K562 (cell line): ENCODE data around the gene DOCK4. TPM values are rescaled to one million over a fixed set of nuclear protein-coding genes. Genes with fewer than 3 reads are reported as not detected.

ENCODE experiments used
- ATAC-seq: fragments of 200-7000 bp; cut with Tn5 transposase; 3 replicates; pipeline ENCODE4 v1.9.1; 2020; ENCODE audit warnings: moderate library complexity
- BruUV-seq: library from RNA; stranded (reverse); fragments of 400-500 nt; replicated peaks from 2 replicates; lab custom pipeline; 2021; lab: Mats Ljungman, UMichigan
- CTCF ChIA-PET: fragments of 300-600 bp; formaldehyde crosslinking; extraction: SDS; loops from one replicate; lab custom pipeline; 2021; ENCODE audit warnings: low intra/inter-chr PET ratio; lab: Yijun Ruan, JAX
- POLR2A ChIA-PET: fragments of 300-600, 350-650 bp; sonication (Branson Sonifier 250); formaldehyde crosslinking; extraction: SDS; loops from one replicate; lab custom pipeline; 2021; ENCODE audit warnings: antibody characterized with exemption, inconsistent platforms; lab: Yijun Ruan, JAX
- DNase-seq, 4 experiments: peaks; one replicate each; pipeline versions ENCODE4 v3.0.0 to v3.0.0-alpha.2; 2011 to 2018; ENCODE audit warnings: low spot score in 3 of 4, mixed read lengths in 3 of 4; ENCODE audit errors: extremely low read depth in 1 of 4
- FAIRE-seq: peaks from 2 replicates; lab custom pipeline; 2011; peaks lifted over from hg19 to GRCh38; lab: Jason Lieb, UNC
- H2AFZ ChIP-seq: 2 replicates; pipeline ENCODE4 v1.6.0; 2011; ENCODE audit warnings: low read depth, low read length, control low read depth, inconsistent platforms
- H3K27ac ChIP-seq: fragments of 200-600 bp; 3 replicates; pipeline ENCODE4 v1.8.0; 2011; ENCODE audit warnings: low read depth, mild to moderate bottlenecking, control low read depth, inconsistent platforms, low read length, moderate library complexity, mixed read lengths; ENCODE audit errors: extremely low read depth
- H3K27me3 ChIP-seq, 2 experiments: fragments of 300-600 bp in 1 of 2; 2 replicates in 1 of 2; 3 replicates in 1 of 2; pipeline versions ENCODE4 v1.6.0 to v1.8.0; 2011; ENCODE audit warnings: inconsistent platforms in 2 of 2, low read length in 2 of 2, mild to moderate bottlenecking in 1 of 2, mixed read lengths in 1 of 2, moderate library complexity in 1 of 2; ENCODE audit not compliant: control insufficient read depth in 2 of 2, insufficient read depth in 2 of 2
- H3K36me3 ChIP-seq: fragments of 300-600 bp; 3 replicates; pipeline ENCODE4 v1.8.0; 2011; ENCODE audit warnings: mild to moderate bottlenecking, low read length, inconsistent platforms; ENCODE audit not compliant: control insufficient read depth, insufficient read depth
- H3K4me1 ChIP-seq, 2 experiments: fragments of 200-600 bp in 1 of 2; replicated peaks in 1 of 2; 2 replicates in 1 of 2; 3 replicates in 1 of 2; pipeline versions ENCODE4 v1.5.1 to v1.8.0; 2011; ENCODE audit warnings: inconsistent platforms in 2 of 2, low read length in 2 of 2, mild to moderate bottlenecking in 1 of 2, mixed read lengths in 1 of 2, moderate library complexity in 1 of 2; ENCODE audit not compliant: control insufficient read depth in 2 of 2, insufficient read depth in 2 of 2
- H3K4me2 ChIP-seq: 2 replicates; pipeline ENCODE4 v1.6.1; 2011; ENCODE audit warnings: low read length, control low read depth, inconsistent platforms, mixed read lengths; ENCODE audit not compliant: insufficient read depth
- H3K4me3 ChIP-seq: fragments of 200-600 bp; sonication (generic), shearing (Covaris generic); 2 replicates; pipeline ENCODE4 v1.5.1; 2016; ENCODE audit warnings: control low read depth, inconsistent platforms
- H3K79me2 ChIP-seq: fragments of 200-600 bp; 3 replicates; pipeline ENCODE4 v1.8.0; 2011; ENCODE audit warnings: low read length, inconsistent platforms; ENCODE audit not compliant: control insufficient read depth, insufficient read depth
- H3K9ac ChIP-seq, 2 experiments: 2 replicates each; pipeline versions ENCODE4 v1.6.0 to v1.6.1; 2011; ENCODE audit warnings: low read depth in 2 of 2, low read length in 2 of 2, control low read depth in 1 of 2, inconsistent platforms in 1 of 2, mild to moderate bottlenecking in 1 of 2, mixed read lengths in 1 of 2; ENCODE audit not compliant: insufficient read depth in 1 of 2
- H3K9me1 ChIP-seq: one replicate; pipeline ENCODE4 v1.6.0; 2011; ENCODE audit warnings: inconsistent platforms, mild to moderate bottlenecking, low read length, moderate library complexity; ENCODE audit not compliant: control insufficient read depth, insufficient read depth
- H3K9me3 ChIP-seq: replicated peaks from 2 replicates; pipeline ENCODE4 v1.5.1; 2011; ENCODE audit warnings: low read depth, low read length, inconsistent platforms; ENCODE audit not compliant: control insufficient read depth, insufficient read depth
- H4K20me1 ChIP-seq: replicated peaks from 2 replicates; pipeline ENCODE4 v1.6.1; 2011; ENCODE audit warnings: low read length, inconsistent platforms, mixed read lengths; ENCODE audit not compliant: control insufficient read depth, insufficient read depth
- SP1 ChIP-seq: sonication (generic); formaldehyde crosslinking; IDR thresholded peaks from 2 replicates; pipeline ENCODE4 v1.8.1; 2022; ENCODE audit warnings: mild to moderate bottlenecking, missing genetic modification reagents
- SP2 ChIP-seq: IDR thresholded peaks from 2 replicates; pipeline ENCODE4 v1.6.1; 2011; ENCODE audit warnings: mild to moderate bottlenecking, low read depth, low read length, moderate library complexity; ENCODE audit not compliant: poor library complexity, severe bottlenecking; ENCODE audit errors: extremely low read depth
- TAF7 ChIP-seq: fragments of 450-650 bp; IDR thresholded peaks from 2 replicates; pipeline ENCODE4 v1.6.1; 2016; ENCODE audit warnings: missing genetic modification characterization, missing compliant biosample characterization
- XRCC4 ChIP-seq: IDR thresholded peaks from one replicate; pipeline ENCODE4 v1.6.1; 2011; ENCODE audit not compliant: insufficient read depth, insufficient read length; ENCODE audit errors: extremely low read depth
- ZNF184 ChIP-seq: sonication (generic); formaldehyde crosslinking; IDR thresholded peaks from 2 replicates; pipeline ENCODE4 v1.5.0; 2020; ENCODE audit warnings: missing genetic modification reagents
- WGBS: fragments of 100-300 bp; shearing (Covaris generic); methylation state at CpG from one replicate; pipeline ENCODE4 v1.1.6; 2016; ENCODE audit warnings: low coverage, mixed read lengths; ENCODE audit not compliant: insufficient coverage; ENCODE audit errors: missing lambda C conversion rate; 5-methylcytosine and 5-hydroxymethylcytosine counted together
- in situ Hi-C: fragments of 300-500 bp; cut with MboI; formaldehyde crosslinking; loops from 4 replicates; pipeline ENCODE4 v1.15.0; 2018; ENCODE audit warnings: inconsistent platforms, mixed read lengths
- intact Hi-C: fragments of 100-400 bp; cut with micrococcal nuclease; formaldehyde crosslinking; loops from 2 replicates; pipeline ENCODE4 v1.14.2; 2022
- polyA plus RNA-seq, 8 experiments: library from polyadenylated mRNA; depleted of rRNA in 4 of 8; stranded (reverse) in 5 of 8; unstranded in 3 of 8; fragments of >200 nt; fragmentation: Nextera tagmentation in 2 of 8; fragmentation: Illumina TruSeq in 1 of 8; extraction: Ambion mirVana in 2 of 8; extraction: Trizol in 1 of 8; gene quantifications; 2 replicates each; pipeline versions ENCODE4 v1.2.1 to v1.2.3, GENCODE V29; 2011 to 2014; ENCODE audit warnings: inconsistent platforms in 1 of 8, missing spikeins in 1 of 8
- total RNA-seq, 7 experiments: library from RNA; depleted of rRNA in 6 of 7; stranded (reverse); fragments of >200 nt in 6 of 7; fragmentation: Illumina TruSeq in 2 of 7; extraction: Trizol in 2 of 7; gene quantifications; 2 replicates each; pipeline versions ENCODE4 v1.2.1 to v1.2.3, GENCODE V29; 2011 to 2021; ENCODE audit warnings: low replicate concordance in 1 of 7
- TF ChIP-seq, protein P1 (sequence below): sonication (generic); formaldehyde crosslinking; IDR thresholded peaks from 2 replicates; pipeline ENCODE4 v1.8.0; 2023; ENCODE audit warnings: mild to moderate bottlenecking, missing genetic modification reagents
- TF ChIP-seq, protein P2 (sequence below): fragments of 250-450 bp; sonication (Bioruptor Pico); IDR thresholded peaks from 2 replicates; pipeline ENCODE4 v1.9.0; 2021; ENCODE audit warnings: mild to moderate bottlenecking, inconsistent platforms
- TF ChIP-seq, protein P3 (sequence below): fragments of 250-450 bp; sonication (Bioruptor Pico); IDR thresholded peaks from 2 replicates; pipeline ENCODE4 v1.5.0; 2021
- TF ChIP-seq, protein P4 (sequence below): fragments of 250-450 bp; sonication (Bioruptor Pico); IDR thresholded peaks from 2 replicates; pipeline ENCODE4 v1.9.0; 2021; ENCODE audit warnings: mild to moderate bottlenecking
- TF ChIP-seq, protein P5 (sequence below): fragments of 200-800 bp; sonication (Bioruptor generic); IDR thresholded peaks from 2 replicates; pipeline ENCODE4 v1.6.1; 2016; ENCODE audit warnings: missing genetic modification characterization, missing compliant biosample characterization

Gene DOCK4
- total and polyA plus RNA-seq, 9 of the 15 experiments (the other 6 are each of a cell fraction or from before 2014, with no cell fraction given): 0.42 to 5.7 (median 2.3) TPM

DNA sequence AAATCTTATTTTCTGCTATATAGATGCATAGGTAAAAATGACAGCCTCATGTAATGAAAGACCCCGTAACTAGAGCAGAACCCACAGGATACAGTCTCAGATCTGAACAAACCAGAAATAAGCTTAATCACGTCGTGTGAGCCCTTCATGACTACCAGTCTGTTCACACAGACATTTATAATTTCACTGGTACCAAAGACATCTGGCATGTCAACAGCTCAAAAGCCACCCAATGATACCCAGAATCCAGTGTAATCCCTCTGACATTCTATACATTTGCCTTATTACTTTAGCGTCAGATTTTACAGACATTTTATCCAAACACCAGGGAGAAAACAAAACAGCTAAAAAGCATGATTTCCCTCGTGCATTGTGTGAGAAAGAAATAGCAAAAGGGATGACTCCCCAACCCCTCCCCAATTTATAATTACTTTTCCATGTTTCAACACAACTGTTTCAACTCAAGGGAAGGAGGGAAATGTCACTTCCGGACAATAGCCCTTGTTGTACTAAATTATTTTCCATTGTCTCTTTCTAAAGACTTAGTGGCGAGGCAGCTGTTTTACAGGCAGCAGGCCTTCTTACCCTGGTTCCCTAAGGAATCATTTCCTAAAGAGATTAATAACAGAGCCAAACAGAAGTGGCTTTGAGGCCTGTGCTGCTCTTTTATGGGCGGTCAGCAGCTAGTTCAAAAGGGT, 33.2 kb downstream of the DOCK4 start:
- Histone ChIP-seq H3K4me2 (no peak overlapping the region), H3K36me3 (no peaks in the 10 kb centered on the region), H3K9me1 (no peaks in the 10 kb centered on the region), H3K4me3 (no peak overlapping the region), H4K20me1 (no peaks in the 10 kb centered on the region), H3K9me3 (no peaks in the 10 kb centered on the region), H2AFZ (no peak overlapping the region), H3K27ac (no peak overlapping the region), H3K27me3 (peaks cover 16 to 27% of the 10 kb centered on the region in 2 experiments), H3K4me1 (no peaks in the 10 kb centered on the region), H3K9ac (no peak overlapping the region), H3K79me2 (no peaks in the 10 kb centered on the region)
- CTCF ChIA-PET: no interaction called here
- WGBS: 1% methylated on average over 8 of the region's 8 CpGs
- in situ Hi-C loops (no loop called here), intact Hi-C loops (no loop called here)
- no peak for FAIRE-seq
- POLR2A ChIA-PET: interaction anchor here (0.7 kb wide), 1 partner anchor 18 kb away, joined by 3 read pairs; no protein-coding TSS in a partner anchor
- no peak for DNase-seq
- BruUV-seq: no TSS peak
- no peak for ATAC-seq
- no peak for TF ChIP-seq SP1 (CRISPR knock-in tag)
- TF ChIP-seq XRCC4: no peak
- no peak for TF ChIP-seq SP2
- TF ChIP-seq, protein P1, sequence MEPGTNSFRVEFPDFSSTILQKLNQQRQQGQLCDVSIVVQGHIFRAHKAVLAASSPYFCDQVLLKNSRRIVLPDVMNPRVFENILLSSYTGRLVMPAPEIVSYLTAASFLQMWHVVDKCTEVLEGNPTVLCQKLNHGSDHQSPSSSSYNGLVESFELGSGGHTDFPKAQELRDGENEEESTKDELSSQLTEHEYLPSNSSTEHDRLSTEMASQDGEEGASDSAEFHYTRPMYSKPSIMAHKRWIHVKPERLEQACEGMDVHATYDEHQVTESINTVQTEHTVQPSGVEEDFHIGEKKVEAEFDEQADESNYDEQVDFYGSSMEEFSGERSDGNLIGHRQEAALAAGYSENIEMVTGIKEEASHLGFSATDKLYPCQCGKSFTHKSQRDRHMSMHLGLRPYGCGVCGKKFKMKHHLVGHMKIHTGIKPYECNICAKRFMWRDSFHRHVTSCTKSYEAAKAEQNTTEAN (CRISPR knock-in tag): no peak
- TF ChIP-seq, protein P2, sequence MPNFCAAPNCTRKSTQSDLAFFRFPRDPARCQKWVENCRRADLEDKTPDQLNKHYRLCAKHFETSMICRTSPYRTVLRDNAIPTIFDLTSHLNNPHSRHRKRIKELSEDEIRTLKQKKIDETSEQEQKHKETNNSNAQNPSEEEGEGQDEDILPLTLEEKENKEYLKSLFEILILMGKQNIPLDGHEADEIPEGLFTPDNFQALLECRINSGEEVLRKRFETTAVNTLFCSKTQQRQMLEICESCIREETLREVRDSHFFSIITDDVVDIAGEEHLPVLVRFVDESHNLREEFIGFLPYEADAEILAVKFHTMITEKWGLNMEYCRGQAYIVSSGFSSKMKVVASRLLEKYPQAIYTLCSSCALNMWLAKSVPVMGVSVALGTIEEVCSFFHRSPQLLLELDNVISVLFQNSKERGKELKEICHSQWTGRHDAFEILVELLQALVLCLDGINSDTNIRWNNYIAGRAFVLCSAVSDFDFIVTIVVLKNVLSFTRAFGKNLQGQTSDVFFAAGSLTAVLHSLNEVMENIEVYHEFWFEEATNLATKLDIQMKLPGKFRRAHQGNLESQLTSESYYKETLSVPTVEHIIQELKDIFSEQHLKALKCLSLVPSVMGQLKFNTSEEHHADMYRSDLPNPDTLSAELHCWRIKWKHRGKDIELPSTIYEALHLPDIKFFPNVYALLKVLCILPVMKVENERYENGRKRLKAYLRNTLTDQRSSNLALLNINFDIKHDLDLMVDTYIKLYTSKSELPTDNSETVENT (CRISPR knock-in tag): no peak
- no peak for TF ChIP-seq ZNF184 (CRISPR knock-in tag)
- TF ChIP-seq, protein P3, sequence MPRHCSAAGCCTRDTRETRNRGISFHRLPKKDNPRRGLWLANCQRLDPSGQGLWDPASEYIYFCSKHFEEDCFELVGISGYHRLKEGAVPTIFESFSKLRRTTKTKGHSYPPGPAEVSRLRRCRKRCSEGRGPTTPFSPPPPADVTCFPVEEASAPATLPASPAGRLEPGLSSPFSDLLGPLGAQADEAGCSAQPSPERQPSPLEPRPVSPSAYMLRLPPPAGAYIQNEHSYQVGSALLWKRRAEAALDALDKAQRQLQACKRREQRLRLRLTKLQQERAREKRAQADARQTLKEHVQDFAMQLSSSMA (CRISPR knock-in tag): no peak
- TF ChIP-seq, protein P4, sequence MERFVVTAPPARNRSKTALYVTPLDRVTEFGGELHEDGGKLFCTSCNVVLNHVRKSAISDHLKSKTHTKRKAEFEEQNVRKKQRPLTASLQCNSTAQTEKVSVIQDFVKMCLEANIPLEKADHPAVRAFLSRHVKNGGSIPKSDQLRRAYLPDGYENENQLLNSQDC (CRISPR knock-in tag): no peak
- no peak for TF ChIP-seq TAF7 (tag)
- TF ChIP-seq, protein P5, sequence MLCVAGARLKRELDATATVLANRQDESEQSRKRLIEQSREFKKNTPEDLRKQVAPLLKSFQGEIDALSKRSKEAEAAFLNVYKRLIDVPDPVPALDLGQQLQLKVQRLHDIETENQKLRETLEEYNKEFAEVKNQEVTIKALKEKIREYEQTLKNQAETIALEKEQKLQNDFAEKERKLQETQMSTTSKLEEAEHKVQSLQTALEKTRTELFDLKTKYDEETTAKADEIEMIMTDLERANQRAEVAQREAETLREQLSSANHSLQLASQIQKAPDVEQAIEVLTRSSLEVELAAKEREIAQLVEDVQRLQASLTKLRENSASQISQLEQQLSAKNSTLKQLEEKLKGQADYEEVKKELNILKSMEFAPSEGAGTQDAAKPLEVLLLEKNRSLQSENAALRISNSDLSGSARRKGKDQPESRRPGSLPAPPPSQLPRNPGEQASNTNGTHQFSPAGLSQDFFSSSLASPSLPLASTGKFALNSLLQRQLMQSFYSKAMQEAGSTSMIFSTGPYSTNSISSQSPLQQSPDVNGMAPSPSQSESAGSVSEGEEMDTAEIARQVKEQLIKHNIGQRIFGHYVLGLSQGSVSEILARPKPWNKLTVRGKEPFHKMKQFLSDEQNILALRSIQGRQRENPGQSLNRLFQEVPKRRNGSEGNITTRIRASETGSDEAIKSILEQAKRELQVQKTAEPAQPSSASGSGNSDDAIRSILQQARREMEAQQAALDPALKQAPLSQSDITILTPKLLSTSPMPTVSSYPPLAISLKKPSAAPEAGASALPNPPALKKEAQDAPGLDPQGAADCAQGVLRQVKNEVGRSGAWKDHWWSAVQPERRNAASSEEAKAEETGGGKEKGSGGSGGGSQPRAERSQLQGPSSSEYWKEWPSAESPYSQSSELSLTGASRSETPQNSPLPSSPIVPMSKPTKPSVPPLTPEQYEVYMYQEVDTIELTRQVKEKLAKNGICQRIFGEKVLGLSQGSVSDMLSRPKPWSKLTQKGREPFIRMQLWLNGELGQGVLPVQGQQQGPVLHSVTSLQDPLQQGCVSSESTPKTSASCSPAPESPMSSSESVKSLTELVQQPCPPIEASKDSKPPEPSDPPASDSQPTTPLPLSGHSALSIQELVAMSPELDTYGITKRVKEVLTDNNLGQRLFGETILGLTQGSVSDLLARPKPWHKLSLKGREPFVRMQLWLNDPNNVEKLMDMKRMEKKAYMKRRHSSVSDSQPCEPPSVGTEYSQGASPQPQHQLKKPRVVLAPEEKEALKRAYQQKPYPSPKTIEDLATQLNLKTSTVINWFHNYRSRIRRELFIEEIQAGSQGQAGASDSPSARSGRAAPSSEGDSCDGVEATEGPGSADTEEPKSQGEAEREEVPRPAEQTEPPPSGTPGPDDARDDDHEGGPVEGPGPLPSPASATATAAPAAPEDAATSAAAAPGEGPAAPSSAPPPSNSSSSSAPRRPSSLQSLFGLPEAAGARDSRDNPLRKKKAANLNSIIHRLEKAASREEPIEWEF (CRISPR knock-in tag): no peak
